Ishikawa (cell line): ENCODE measurements around the gene ABCB9.

Source experiments
- EP300 ChIP-seq: IDR thresholded peaks from 2 replicates; pipeline ENCODE4 v1.6.1; 2012; ENCODE audit warnings: borderline replicate concordance
- REST ChIP-seq: IDR thresholded peaks from 2 replicates; pipeline ENCODE4 v1.6.1; 2012; ENCODE audit warnings: low read depth, mild to moderate bottlenecking
- YY1 ChIP-seq: IDR thresholded peaks from 2 replicates; pipeline ENCODE4 v1.6.1; 2012; ENCODE audit warnings: low read depth

- TF ChIP-seq EP300 = no peak
- TF ChIP-seq REST = no peak
- TF ChIP-seq YY1 = no peak
Observed at GRCh38 chr12:122929812-122930211, 36.5 kb downstream of the ABCB9 start.
